ENCODE results near the gene JAZF1.
A peak's percentile ranks its signal among the peaks of the same experiment; 100 is the strongest.
"Not testable (repeated sequence)": the region's sequence is repeated elsewhere in the genome, so short reads cannot be mapped to it uniquely, and the experiment has no call there.

Gene JAZF1

DNA sequence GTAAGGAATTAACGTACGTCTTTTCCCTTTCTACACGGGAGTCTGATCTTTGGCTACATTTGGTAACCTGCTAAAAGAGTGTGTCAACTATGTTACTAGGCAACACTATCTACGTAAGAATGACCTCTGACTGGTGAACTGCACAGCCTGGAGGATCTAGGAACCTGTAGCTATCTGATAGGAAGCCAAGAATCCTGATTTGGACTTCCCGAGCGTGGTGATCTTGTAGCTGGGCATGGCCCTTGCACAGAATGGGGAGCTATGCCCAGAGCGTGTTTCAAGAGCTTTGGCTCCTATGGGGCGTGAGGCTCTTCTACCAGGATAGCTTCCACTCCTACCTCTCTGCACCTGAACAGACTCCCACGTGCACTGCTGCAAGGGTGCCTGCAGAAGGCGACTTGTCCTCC lies 283.2 kb downstream of the JAZF1 start:
- no peak for DNase-seq

- DNase-seq: no peak
Measured at GRCh38 chr7:27897001-27897400, 283.6 kb downstream of the JAZF1 start.

DNA sequence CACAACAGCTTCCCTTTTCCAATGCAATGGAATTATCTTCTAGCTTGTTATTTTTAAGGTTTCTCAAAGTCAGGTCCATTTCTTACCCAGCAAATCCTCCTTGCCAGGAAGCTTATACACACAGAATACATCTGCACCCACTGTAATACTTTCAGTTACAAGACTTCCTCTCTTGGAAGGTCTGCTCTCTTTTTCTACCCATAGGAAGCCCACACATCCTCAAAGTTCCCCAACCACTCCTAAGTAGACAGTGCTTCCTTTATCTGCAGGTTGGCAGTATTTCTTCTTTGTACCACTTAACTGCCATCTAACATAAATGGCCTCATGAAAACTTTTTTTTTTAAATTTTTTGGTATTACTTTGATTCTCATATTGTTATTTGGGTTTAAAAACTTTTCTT lies 285.0 kb downstream of the JAZF1 start:
- DNase-seq: peak; percentile 52

DNA sequence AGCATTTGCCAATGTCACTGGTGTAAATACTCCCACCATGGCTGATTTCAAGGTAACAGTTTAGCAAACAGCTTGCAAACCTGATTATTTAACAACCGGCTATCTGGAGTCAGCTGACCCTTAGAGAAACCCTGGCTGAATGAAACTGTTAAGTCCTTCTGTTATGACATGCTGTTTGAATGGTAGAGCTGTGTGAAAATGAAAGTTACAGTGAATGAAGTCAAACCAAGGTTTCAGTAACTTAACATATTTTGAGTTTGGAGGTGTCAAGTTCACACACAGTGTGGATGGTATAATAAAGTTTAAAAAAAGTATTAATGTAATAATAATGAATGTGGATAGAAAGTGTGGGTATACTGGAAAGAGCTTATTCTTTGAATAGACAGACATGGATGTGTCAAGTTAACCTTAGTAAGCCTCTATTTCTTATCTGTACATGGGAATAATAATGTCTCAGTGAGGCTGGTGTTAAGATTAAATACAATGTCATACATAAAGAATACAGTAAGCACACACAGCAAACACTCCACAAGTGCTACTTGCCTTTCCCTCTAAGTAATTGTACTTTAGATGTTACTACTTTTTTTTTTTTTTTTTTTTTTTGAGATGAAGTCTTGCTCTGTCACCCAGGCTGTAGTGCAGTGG lies 290.3 kb downstream of the JAZF1 start:
- peak; percentile 19 for DNase-seq

DNA sequence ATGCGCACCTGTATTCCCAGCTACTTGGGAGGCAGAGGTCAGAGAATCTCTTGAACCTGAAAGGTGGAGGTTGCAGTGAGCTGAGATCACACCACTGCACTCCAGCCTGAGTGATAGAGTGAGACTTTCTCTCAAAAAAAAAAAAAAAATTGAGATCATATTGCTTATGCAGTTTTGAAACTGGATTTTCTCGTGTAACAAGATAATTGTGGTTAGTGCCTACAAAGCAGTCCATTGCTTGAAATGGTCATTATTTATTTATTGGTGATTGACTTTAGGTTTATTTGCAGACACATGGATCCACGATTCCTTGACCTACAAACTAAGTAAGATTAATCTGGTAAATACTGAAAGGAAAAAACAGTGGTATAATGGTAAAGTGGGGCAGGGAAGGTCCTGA lies 290.8 kb downstream of the JAZF1 start:
- DNase-seq: no peak

DNA sequence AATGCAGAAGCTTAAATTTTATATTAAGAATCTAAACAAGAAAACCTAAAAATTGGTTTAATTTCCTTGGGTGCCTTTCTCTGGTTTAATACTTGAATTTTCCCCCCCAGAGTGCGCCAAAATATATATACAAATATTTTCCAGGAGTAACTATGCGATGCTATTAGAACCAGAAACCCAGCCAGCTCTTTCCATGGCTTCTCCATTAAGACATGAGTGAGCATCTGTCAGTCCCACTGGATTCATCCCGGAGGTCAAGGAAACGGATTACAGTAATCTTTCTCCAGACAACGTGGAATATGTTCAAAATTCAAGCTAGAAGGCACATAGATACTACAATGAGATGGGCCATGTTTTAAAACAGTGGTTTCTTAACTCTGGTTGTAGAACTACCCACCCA lies 291.9 kb downstream of the JAZF1 start:
- no peak for DNase-seq

GRCh38 chr7:27886710-27887109 lies 293.9 kb downstream of the JAZF1 start:
- not testable (repeated sequence) for DNase-seq

DNA sequence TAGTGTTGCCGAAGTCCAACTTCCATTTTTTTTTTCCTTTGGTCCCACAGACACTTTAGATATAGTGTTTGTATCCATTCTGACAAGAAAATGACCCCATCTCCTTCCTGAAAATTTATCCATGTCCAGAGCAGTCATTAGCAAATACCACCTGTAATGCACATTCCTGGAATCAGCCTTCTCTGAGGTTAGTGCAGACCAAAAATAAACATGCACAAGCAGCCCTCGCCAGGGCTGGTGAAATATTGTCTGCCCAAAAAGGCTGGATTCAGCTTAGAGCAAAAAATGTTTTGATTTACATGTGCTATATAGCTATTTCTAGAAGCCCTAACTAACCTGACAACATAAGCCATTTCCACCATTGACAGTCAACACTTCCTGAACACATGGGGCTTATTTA lies 294.9 kb downstream of the JAZF1 start:
- no peak for DNase-seq

- no peak for DNase-seq
Measured at GRCh38 chr7:27883696-27884095, 296.9 kb downstream of the JAZF1 start.

- DNase-seq: no peak
Measured at GRCh38 chr7:27876756-27877155, 303.8 kb downstream of the JAZF1 start.

GRCh38 chr7:27875832-27876231 lies 304.8 kb downstream of the JAZF1 start:
- no peak for DNase-seq

- no peak for DNase-seq
Measured at GRCh38 chr7:27875061-27875460, 305.5 kb downstream of the JAZF1 start.

DNA sequence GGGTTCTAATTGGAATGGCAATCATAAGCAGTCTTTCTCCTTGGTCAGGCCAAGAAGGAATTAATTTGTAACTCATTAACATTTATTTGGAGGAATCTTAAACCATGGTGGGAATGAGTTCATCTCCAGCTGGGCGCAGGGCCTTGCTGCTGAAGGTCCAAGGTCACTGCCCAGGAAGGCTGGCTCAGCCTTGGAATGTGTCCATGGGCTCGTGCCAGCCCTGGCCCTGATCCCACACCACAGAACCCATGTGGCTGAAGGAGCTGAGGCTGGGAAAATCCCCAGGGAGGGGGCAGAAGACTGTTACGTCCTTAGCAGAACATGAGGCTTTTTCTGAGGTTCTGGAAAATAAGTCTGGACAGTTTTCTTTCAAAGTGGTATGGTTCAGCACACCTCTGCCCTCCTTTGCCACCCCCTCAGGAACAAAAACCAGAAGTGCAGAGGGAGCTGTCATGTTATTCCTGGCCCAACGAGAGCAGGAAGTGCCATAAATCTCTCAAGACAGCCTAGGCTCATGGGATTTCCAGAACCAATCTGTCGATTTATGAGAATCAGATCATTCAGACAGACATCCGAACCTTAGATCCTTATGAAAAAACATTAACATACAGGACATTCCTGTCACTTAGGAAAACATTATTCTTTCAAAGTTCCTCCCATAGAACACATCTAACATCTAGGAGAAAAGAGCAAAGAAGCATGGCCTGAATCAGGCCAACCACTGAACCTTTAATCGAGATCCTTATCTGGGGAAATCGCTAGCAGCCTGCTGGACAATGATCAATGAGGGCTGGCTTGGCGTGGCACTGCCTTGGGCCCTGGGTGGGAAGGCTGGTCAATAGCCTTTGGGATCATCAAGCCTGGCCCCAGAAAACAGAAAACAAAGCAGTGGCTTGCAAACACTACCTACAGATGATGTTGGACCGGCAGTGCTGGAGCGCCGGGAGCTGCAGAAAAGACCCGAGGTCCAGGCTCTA lies 306.3 kb downstream of the JAZF1 start:
- DNase-seq: no peak

GRCh38 chr7:27872356-27873275 lies 308.0 kb downstream of the JAZF1 start:
- DNase-seq: no peak

GRCh38 chr7:27871866-27872265 lies 308.7 kb downstream of the JAZF1 start:
- no peak for DNase-seq

- no peak for DNase-seq
Measured at GRCh38 chr7:27871086-27871485, 309.5 kb downstream of the JAZF1 start.

DNA sequence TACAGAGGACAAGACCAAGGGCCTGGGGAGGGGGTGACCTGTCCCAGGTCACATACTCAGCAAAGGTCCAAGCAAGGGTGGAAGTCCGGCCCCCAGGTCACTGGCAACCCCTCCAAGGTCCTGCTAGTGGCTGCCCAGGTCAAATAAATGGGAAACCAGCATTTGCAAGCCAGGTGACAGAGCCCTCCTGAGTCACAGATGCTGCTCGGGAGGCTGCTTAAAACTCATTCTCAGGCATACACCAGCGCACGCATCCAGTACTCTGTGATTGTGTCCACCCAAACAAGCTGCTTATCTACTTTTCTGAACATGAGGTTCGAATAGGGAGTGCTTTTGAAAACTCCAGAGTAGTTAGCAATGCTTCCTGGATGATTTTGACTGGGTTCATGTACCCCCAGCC lies 310.0 kb downstream of the JAZF1 start:
- no peak for DNase-seq

- DNase-seq: no peak
Measured at GRCh38 chr7:27869056-27869455, 311.5 kb downstream of the JAZF1 start.

DNA sequence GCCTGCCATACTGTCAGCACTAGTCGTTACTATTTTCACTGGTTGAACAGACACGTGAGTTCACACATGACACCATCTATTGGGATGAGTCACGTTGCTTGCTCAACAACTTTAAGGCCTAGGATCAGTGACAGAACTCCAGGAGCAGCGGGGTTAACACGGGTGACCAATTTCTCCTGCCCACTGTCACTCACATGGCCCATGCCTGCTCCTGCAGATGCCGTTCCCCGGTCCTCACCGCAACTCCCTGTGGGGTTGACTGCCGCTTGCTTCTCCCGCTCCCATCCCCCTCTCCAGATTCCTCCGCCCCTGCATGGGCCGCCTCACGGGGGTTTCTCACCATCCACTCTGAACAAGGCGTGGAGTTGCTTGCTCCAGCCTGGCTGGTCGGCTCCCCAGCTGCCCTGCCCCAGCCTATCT lies 312.5 kb downstream of the JAZF1 start:
- peak; percentile 6 for DNase-seq

- no peak for DNase-seq
Measured at GRCh38 chr7:27866828-27867672, 313.5 kb downstream of the JAZF1 start.

GRCh38 chr7:27866256-27866655 lies 314.3 kb downstream of the JAZF1 start:
- DNase-seq: no peak

DNA sequence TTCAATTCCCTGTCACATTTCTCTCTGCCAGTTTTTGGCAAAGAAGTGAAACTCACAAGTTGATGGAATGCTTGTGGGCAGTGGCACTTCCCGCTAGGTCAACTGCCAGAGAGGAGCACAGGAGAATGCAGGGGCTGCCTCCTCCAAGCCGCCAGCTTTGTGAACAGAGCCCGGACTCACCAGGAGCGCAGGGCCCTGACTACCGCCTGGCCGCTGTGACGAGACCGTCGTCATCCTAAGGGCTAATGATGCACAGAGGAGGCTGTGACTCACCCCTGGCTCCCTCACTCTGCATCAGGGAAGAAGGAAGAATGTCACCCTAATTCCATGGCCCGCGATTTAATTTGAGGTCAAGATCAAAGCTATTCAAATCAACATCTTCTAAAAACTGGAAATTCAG lies 316.7 kb downstream of the JAZF1 start:
- no peak for DNase-seq
